Suprapubic skin (tissue), 4 donors: ENCODE measurements around the gene TRPV3. TPM values are rescaled to one million over a fixed set of nuclear protein-coding genes. Genes with fewer than 3 reads are reported as not detected.
A peak's percentile ranks its signal among the peaks of the same experiment; 100 is the strongest.
"Not testable (repeated sequence)": the region's sequence is repeated elsewhere in the genome, so short reads cannot be mapped to it uniquely, and the experiment has no call there.

ENCODE experiments used
- DNase-seq, 2 donors: peaks; one replicate each; pipeline ENCODE4 v3.0.0-alpha.2; 2019; ENCODE audit warnings: low spot score in 2 of 2
- H3K27ac ChIP-seq: fragments of 200-600 bp; sonication (generic); one replicate; pipeline ENCODE4 v1.5.1; 2019
- H3K27me3 ChIP-seq: fragments of 200-600 bp; sonication (generic); one replicate; pipeline ENCODE4 v1.5.1; 2019
- H3K36me3 ChIP-seq: fragments of 200-600 bp; sonication (generic); one replicate; pipeline ENCODE4 v1.5.1; 2019
- H3K4me1 ChIP-seq: fragments of 200-600 bp; sonication (generic); one replicate; pipeline ENCODE4 v1.5.1; 2019
- H3K4me3 ChIP-seq: fragments of 200-600 bp; sonication (generic); one replicate; pipeline ENCODE4 v1.5.1; 2019; ENCODE audit warnings: mild to moderate bottlenecking
- H3K9me3 ChIP-seq: fragments of 200-600 bp; sonication (generic); one replicate; pipeline ENCODE4 v1.5.1; 2019
- EP300 ChIP-seq: sonication (generic); formaldehyde crosslinking; IDR thresholded peaks from one replicate; pipeline ENCODE4 v1.6.1; 2017; ENCODE audit warnings: antibody characterized with exemption
- POLR2A ChIP-seq, 2 donors: fragments of 450-650 bp; IDR thresholded peaks; one replicate each; pipeline ENCODE4 v1.6.1; 2017; ENCODE audit warnings: antibody characterized with exemption in 2 of 2, mild to moderate bottlenecking in 2 of 2, moderate library complexity in 2 of 2
- POLR2AphosphoS5 ChIP-seq, 3 donors: sonication (generic); formaldehyde crosslinking; IDR thresholded peaks; one replicate each; pipeline ENCODE4 v1.6.1; 2017; ENCODE audit warnings: antibody characterized with exemption in 3 of 3
- WGBS: methylation state at CpG from one replicate; pipeline ENCODE4 v1.1.5; 2018; 5-methylcytosine and 5-hydroxymethylcytosine counted together
- total RNA-seq, 4 donors: library from RNA; depleted of rRNA; stranded (reverse); fragments of >200 nt; gene quantifications; one replicate each; pipeline ENCODE4 v1.1.0, GENCODE V29; 2016
- TF ChIP-seq, protein P1 (sequence below), 2 donors: fragments of 200-600 bp in 1 of 2; fragments of 450-650 bp in 1 of 2; sonication (generic) in 1 of 2; IDR thresholded peaks; one replicate each; pipeline ENCODE4 v1.5.1; 2016 to 2019; ENCODE audit warnings: antibody characterized with exemption in 2 of 2, mild to moderate bottlenecking in 1 of 2, moderate library complexity in 1 of 2

Gene TRPV3
- total RNA-seq, 4 donors from 2014 or later = 25.6 to 45.4 (median 34.4) TPM

DNA sequence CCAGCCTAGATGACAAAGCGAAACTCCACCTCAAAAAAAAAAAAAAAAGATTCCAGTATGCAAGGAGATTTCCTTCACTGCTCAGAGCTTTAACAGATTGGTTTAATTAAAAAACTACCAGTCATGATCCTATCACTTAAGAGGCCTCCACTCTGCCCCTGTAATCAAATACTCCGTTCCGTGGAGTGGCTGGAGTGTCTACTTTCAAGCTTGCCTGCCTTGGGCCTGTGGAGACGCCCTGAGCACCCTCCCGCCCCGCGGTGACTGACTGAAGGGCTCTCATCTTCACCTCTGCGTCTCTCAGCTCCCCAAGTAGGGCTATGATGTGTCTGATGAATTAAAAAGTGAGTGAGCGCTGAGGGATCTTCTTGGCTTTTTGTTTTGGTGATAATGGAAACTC, 25.3 kb upstream of the TRPV3 start:
- TF ChIP-seq POLR2A (IDR thresholded peaks at IDR 0.05) (no peak), POLR2AphosphoS5 (IDR thresholded peaks at IDR 0.05) (no peak), EP300 (no peak)
- TF ChIP-seq, protein P1, sequence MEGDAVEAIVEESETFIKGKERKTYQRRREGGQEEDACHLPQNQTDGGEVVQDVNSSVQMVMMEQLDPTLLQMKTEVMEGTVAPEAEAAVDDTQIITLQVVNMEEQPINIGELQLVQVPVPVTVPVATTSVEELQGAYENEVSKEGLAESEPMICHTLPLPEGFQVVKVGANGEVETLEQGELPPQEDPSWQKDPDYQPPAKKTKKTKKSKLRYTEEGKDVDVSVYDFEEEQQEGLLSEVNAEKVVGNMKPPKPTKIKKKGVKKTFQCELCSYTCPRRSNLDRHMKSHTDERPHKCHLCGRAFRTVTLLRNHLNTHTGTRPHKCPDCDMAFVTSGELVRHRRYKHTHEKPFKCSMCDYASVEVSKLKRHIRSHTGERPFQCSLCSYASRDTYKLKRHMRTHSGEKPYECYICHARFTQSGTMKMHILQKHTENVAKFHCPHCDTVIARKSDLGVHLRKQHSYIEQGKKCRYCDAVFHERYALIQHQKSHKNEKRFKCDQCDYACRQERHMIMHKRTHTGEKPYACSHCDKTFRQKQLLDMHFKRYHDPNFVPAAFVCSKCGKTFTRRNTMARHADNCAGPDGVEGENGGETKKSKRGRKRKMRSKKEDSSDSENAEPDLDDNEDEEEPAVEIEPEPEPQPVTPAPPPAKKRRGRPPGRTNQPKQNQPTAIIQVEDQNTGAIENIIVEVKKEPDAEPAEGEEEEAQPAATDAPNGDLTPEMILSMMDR (IDR thresholded peaks at IDR 0.05) = no peak
- Histone ChIP-seq H3K27ac (no peak overlapping the region), H3K27me3 (no peaks in the 10 kb centered on the region), H3K4me1 (no peaks in the 10 kb centered on the region), H3K9me3 (no peaks in the 10 kb centered on the region), H3K36me3 (peaks cover 48% of the 10 kb centered on the region), H3K4me3 (no peak overlapping the region)
- no peak for DNase-seq
- WGBS = 87% methylated on average over 8 of the region's 9 CpGs

DNA sequence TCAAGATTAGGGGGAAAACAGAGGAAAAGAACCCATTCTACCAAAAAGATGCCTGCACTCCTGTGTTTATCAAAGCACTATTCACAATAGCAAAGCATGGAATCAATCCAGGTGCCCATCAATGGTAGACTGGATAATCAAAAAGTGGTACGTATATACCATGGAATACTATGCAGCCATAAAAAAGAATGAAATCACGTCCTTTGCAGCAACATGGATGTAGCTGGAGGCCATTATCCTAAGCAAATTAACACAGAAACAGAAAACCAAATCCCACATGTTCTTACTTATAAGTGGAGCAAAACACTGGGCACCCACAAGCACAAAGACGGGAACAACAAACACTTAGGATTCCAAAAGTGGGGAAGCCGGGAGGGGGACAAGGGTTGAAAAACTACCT, 21.1 kb upstream of the TRPV3 start:
- not testable (repeated sequence) for H3K4me1 ChIP-seq, H3K4me3 ChIP-seq, H3K27me3 ChIP-seq, H3K9me3 ChIP-seq, DNase-seq, H3K27ac ChIP-seq
- WGBS = over 99% methylated on average over 4 of the region's 4 CpGs
- peaks cover 35% of the 10 kb centered on the region for H3K36me3 ChIP-seq

DNA sequence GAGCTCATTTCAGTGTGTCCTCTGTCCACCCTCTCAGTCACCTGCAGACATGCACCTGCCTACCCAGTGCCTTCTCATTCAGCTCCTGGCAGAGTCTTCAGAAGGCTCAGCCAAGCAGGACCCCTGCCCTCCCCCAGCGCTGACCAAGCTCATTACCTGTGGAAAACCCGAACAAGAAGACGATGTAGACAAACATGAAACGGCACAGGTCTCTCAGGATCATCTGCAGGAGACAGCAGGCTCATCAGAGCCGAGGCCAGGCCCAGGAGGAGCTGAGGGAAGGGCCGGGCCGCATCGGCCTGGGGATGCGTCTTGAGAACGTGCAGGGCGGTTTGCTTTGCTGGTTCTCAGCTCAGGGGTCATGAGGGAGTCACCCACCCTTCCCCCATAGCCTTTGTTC, 19.4 kb upstream of the TRPV3 start:
- Histone ChIP-seq H3K27me3 (no peaks in the 10 kb centered on the region), H3K4me1 (no peaks in the 10 kb centered on the region), H3K4me3 (no peak overlapping the region), H3K36me3 (peaks cover 42% of the 10 kb centered on the region), H3K27ac (no peak overlapping the region), H3K9me3 (no peaks in the 10 kb centered on the region)
- TF ChIP-seq POLR2AphosphoS5 (IDR thresholded peaks at IDR 0.05) = no peak
- no peak for TF ChIP-seq EP300
- no peak for TF ChIP-seq POLR2A (IDR thresholded peaks at IDR 0.05)
- TF ChIP-seq, protein P1 (IDR thresholded peaks at IDR 0.05) = no peak
- WGBS = 84% methylated on average over 11 of the region's 11 CpGs
- no peak for DNase-seq

DNA sequence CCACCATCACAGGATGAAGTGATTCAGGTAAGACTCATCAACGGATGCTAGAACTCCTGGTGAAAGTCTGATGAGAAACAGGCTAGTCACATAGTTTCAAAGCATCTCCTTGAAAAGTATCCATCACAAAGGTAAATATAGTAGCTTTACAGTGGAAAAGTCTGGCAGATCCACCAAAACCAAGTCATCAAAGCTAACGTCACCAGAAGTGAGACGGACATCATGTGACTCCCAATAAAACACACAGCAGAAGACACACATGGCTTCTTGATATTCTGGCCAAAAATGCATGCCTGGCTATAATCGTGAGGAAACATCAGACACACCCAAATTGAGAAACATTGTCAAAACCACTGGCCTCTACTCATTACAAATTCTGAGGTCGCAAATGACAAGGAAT, 17.9 kb upstream of the TRPV3 start:
- Histone ChIP-seq H3K4me3 (no peak overlapping the region), H3K4me1 (no peaks in the 10 kb centered on the region), H3K9me3 (no peaks in the 10 kb centered on the region), H3K27me3 (no peaks in the 10 kb centered on the region), H3K36me3 (peaks cover 54% of the 10 kb centered on the region), H3K27ac (peak overlapping the region; percentile 29)
- 57% methylated on average over 5 of the region's 5 CpGs for WGBS
- TF ChIP-seq EP300 = no peak
- TF ChIP-seq POLR2AphosphoS5 (IDR thresholded peaks at IDR 0.05) = peak in 1 of 3 donors; percentile 78
- no peak for DNase-seq

DNA sequence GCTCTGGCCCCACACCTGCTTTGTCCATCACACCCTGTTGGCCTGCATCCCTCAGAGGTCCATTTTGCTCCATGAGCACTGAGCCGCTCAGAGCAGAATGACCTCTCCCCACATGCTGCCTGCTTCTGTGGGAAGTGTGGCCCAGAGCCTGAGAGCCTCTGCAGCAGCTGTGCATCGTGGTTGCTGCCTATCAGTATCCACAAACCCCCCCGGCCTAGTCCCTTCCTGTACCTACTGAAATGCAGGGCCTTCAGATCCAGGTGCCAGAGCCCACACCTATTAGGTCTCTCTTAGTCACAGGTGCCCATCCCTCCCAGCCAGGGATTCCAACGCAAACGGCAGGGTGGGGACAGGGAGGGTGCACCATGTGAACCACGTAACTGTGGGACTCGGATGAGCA, 16.6 kb upstream of the TRPV3 start:
- no peaks in the 10 kb centered on the region for H3K27me3 ChIP-seq
- H3K4me3 ChIP-seq = no peak overlapping the region
- TF ChIP-seq POLR2A (IDR thresholded peaks at IDR 0.05) = no peak
- TF ChIP-seq, protein P1 (IDR thresholded peaks at IDR 0.05) = no peak
- no peak overlapping the region for H3K27ac ChIP-seq
- no peak for DNase-seq
- WGBS = 88% methylated on average over 3 of the region's 7 CpGs
- no peaks in the 10 kb centered on the region for H3K9me3 ChIP-seq
- H3K36me3 ChIP-seq = peaks cover 45% of the 10 kb centered on the region
- no peaks in the 10 kb centered on the region for H3K4me1 ChIP-seq

DNA sequence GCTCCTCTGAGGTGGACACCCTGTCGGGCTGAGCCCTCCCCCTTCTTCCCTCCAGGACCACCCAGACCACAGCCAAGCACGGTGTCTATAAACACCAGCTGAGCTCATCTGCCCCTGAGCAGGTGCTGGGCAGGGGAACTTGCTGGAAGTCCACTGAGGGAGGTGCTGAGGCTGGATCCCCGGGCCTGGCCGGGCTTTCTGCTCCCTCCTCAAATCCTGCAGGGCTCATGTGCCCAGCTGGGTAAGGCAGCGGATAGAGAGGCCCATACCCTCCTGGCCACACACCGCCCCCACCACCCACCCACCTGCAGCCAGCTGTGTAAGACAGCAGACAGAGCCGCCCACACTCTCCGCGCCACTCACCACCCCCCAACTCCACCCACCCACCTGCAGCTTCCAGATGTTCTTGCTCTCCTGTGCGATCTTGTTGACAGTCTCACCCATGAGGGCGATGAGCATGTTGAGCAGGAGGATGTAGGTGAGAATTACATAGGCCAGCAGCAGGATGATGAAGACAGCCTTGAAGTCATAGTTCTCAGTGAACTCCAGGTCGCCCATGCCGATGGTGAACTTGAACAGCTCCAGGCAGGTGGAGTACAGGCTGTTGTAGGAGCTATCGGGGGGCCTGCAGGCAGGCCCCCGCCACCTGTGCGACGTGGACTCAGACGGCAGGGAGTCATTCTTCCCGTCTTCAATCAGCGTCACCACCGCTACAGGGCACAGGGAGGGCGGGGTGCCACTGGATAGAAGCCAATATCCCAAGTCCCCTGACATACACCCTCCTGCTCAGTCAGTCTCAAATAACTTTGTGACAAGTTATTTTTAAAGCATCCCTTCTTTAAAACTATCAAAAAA, 15.9 kb upstream of the TRPV3 start:
- no peak overlapping the region for H3K4me3 ChIP-seq
- no peak overlapping the region for H3K27ac ChIP-seq
- H3K27me3 ChIP-seq = no peaks in the 10 kb centered on the region
- H3K4me1 ChIP-seq = no peaks in the 10 kb centered on the region
- 80% methylated on average over 17 of the region's 22 CpGs for whole genome bisulfite sequencing
- TF ChIP-seq, protein P1 (IDR thresholded peaks at IDR 0.05) = no peak
- TF ChIP-seq POLR2AphosphoS5 (IDR thresholded peaks at IDR 0.05) = no peak
- no peak for TF ChIP-seq POLR2A (IDR thresholded peaks at IDR 0.05)
- TF ChIP-seq EP300 = no peak
- DNase-seq = no peak
- no peaks in the 10 kb centered on the region for H3K9me3 ChIP-seq
- peaks cover 44% of the 10 kb centered on the region for H3K36me3 ChIP-seq
